Measurements from ENCODE around the gene IRS2. TPM values are rescaled to one million over a fixed set of nuclear protein-coding genes. Genes with fewer than 3 reads are reported as not detected.

IRS2 gene
- total and polyA plus RNA-seq, 2 of the 8 experiments (the other 6 are each of a cell fraction or from before 2014, with no cell fraction given) = 2.6 to 17.0 TPM

GRCh38 chr13:109787135-109787954, 962 bp upstream of the IRS2 start:
- Histone ChIP-seq H4K91ac (replicated peaks; ENCODE audit: insufficient read length, low read length) (peak overlapping the region; percentile 55), H2AFZ (ENCODE audit: low read length) (peak overlapping the region; percentile 76; the same call in 1 of the 2 replicates), H2BK20ac (ENCODE audit: low read length) (no peak overlapping the region), H3K4ac (replicated peaks; ENCODE audit: insufficient read length, low read depth, low read length) (no peak overlapping the region), H4K20me1 (replicated peaks in 1 of 2; ENCODE audit: control insufficient read depth in 1 of 2, insufficient read depth in 2 of 2, low read length in 2 of 2) (peaks cover 8 to 10% of the 10 kb centered on the region in 2 experiments), H3K27ac (ENCODE audit: low read depth, low read length) (peak overlapping the region; percentile 59), H4K8ac (ENCODE audit: extremely low read depth, insufficient read depth, low read length) (peak overlapping the region; percentile 85), H2AK5ac (ENCODE audit: low read depth, low read length) (no peak overlapping the region), H3K79me1 (ENCODE audit: low read depth, low read length) (no peaks in the 10 kb centered on the region; the same call in 1 of the 2 replicates), H3K56ac (replicated peaks; ENCODE audit: insufficient read length, low read depth, low read length) (peak overlapping the region; percentile 46), H3K36me3 (ENCODE audit: control insufficient read depth in 2 of 4, insufficient read depth in 4 of 4, low read length in 3 of 4) (peaks cover 0 to 13% (median 4%) of the 10 kb centered on the region in 4 experiments; a peak in 3 of 8 replicates), H3K9ac (replicated peaks in 1 of 4; ENCODE audit: extremely low read depth in 1 of 4, low read depth in 3 of 4, low read length in 3 of 4) (peak overlapping the region; percentile 45 to 80 (median 68)), H3K18ac (ENCODE audit: extremely low read depth, low read length) (no peak overlapping the region; the same call in none of the 2 replicates), H3K23ac (ENCODE audit: insufficient read length) (no peak overlapping the region), H3K4me2 (ENCODE audit: insufficient read depth in 1 of 2, low read depth in 2 of 2, low read length in 2 of 2) (peak overlapping the region; percentile 68 to 81), H3K9me3 (ENCODE audit: insufficient read depth in 2 of 2, low read depth in 1 of 2, low read length in 1 of 2) (no peaks in the 10 kb centered on the region), H2BK12ac (ENCODE audit: low read depth, low read length) (0 out of 2 replicates have a peak overlapping the region, but pooled peaks have one; percentile 9), H3K23me2 (ENCODE audit: low read depth, low read length) (peaks cover 16% of the 10 kb centered on the region), H3K79me2 (ENCODE audit: control insufficient read depth in 1 of 2, insufficient read depth in 2 of 2, low read length in 2 of 2) (peaks cover 0 to 5% of the 10 kb centered on the region in 2 experiments; a peak in 1 of 4 replicates), H2BK15ac (ENCODE audit: low read length) (no peak overlapping the region), H3K4me3 (ENCODE audit: extremely low read depth in 1 of 4, insufficient read depth in 2 of 4, low read depth in 3 of 4, low read length in 4 of 4) (peak overlapping the region; percentile 69 to 88 (median 78)), H3K14ac (ENCODE audit: insufficient read length) (no peak overlapping the region), H4K5ac (ENCODE audit: insufficient read length, low read depth, low read length) (peak overlapping the region; percentile 80), H2BK120ac (replicated peaks; ENCODE audit: low read depth, low read length) (no peak overlapping the region), H2BK5ac (ENCODE audit: low read depth, low read length) (peak overlapping the region; percentile 52; the same call in 1 of the 2 replicates), H3K4me1 (replicated peaks in 1 of 4; ENCODE audit: control insufficient read depth in 3 of 4, insufficient read depth in 4 of 4, low read length in 3 of 4) (peaks cover 1 to 16% (median 5%) of the 10 kb centered on the region in 4 experiments; a peak in 6 of 7 replicates), H3K27me3 (replicated peaks in 1 of 4; ENCODE audit: control insufficient read depth in 3 of 4, extremely low read depth in 1 of 4, insufficient read depth in 3 of 4, low read length in 3 of 4) (no peaks in the 10 kb centered on the region; a peak in 2 of 7 replicates)
- CTCF ChIA-PET (ENCODE audit: partially characterized antibody) = no interaction called here
- 0% methylated on average over 24 of the region's 86 CpGs; no CpG with 5 or more reads in 1 of the 2 experiments for WGBS, 2 experiments (ENCODE audit: extremely low coverage in 1 of 2, insufficient coverage in 1 of 2, insufficient read length in 1 of 2, insufficient replicate concordance in 2 of 2, low coverage in 1 of 2, low lambda C conversion rate in 2 of 2, missing lambda C conversion rate in 1 of 2)
- FAIRE-seq (no peak), DNase-seq (ENCODE audit: low read depth in 1 of 2, low spot score in 2 of 2) (peak in 1 of 2 experiments; percentile 67)
- POLR2A ChIA-PET (ENCODE audit: partially characterized antibody) = interaction anchor here (0.7 to 1.2 kb wide), 2 partner anchors 9 to 36 kb away, joined by 3 to 5 read pairs; no protein-coding TSS in a partner anchor
- TF ChIP-seq TAF7 (optimal IDR thresholded peaks at IDR 0.05; ENCODE audit: borderline replicate concordance, low read depth, low read length) (peak; percentile 29), HDAC6 (IDR thresholded peaks at IDR 0.05; ENCODE audit: low read depth, low read length) (no peak), POLR2A (IDR thresholded peaks at IDR 0.05; ENCODE audit: control extremely low read depth in 1 of 2, low read depth in 2 of 2, low read length in 2 of 2) (peak in 1 of 2 experiments; percentile 32; a peak in 1 of 3 replicates), TBP (IDR thresholded peaks at IDR 0.05; ENCODE audit: low read depth, low read length) (0 out of 2 replicates have a peak, but pooled peaks have one; percentile 30), TCF12 (IDR thresholded peaks at IDR 0.05; ENCODE audit: low read depth, low read length) (no peak), SIN3A (conservative IDR thresholded peaks at IDR 0.05 in 1 of 2, IDR thresholded peaks at IDR 0.05 in 1 of 2; ENCODE audit: low read depth in 1 of 2, low read length in 2 of 2) (0 out of 4 replicates have a peak, but pooled peaks of 1 of the 2 experiments have one; percentile 26), RBBP5 (IDR thresholded peaks at IDR 0.05; ENCODE audit: borderline replicate concordance, low read depth, low read length) (peak; percentile 68; the same call in 1 of the 2 replicates), KDM4A (IDR thresholded peaks at IDR 0.05; ENCODE audit: low read depth, low read length, severe bottlenecking) (peak; percentile 86), PHF8 (conservative IDR thresholded peaks at IDR 0.05; ENCODE audit: low read depth, low read length) (peak; percentile 76), MAX (IDR thresholded peaks at IDR 0.05) (0 out of 2 replicates have a peak, but pooled peaks have one; percentile 40)

Data from H1 (cell line).